HepG2 (cell line): ENCODE data around the gene FBN3. TPM values are rescaled to one million over a fixed set of nuclear protein-coding genes. Genes with fewer than 3 reads are reported as not detected.

ENCODE experiments used
- ASH2L ChIP-seq: fragments of 300-600, 200-600 bp; sonication (generic); IDR thresholded peaks from 2 replicates; pipeline ENCODE4 v1.7.0; 2017; ENCODE audit warnings: low read depth, mild to moderate bottlenecking, moderate library complexity, mixed read lengths, low read length; ENCODE audit not compliant: insufficient read length
- GABPB1 ChIP-seq: IDR thresholded peaks from 2 replicates; pipeline ENCODE4 v1.6.1; 2016; ENCODE audit warnings: mild to moderate bottlenecking, missing genetic modification reagents, moderate library complexity, missing compliant biosample characterization
- HDAC1 ChIP-seq: sonication (generic); formaldehyde crosslinking; IDR thresholded peaks from 2 replicates; pipeline ENCODE4 v1.5.1; 2020; ENCODE audit warnings: mild to moderate bottlenecking, missing genetic modification reagents
- HNRNPLL ChIP-seq: fragments of 200-400 bp; formaldehyde crosslinking; IDR thresholded peaks from 2 replicates; pipeline ENCODE4 v1.6.1; 2017; ENCODE audit warnings: mild to moderate bottlenecking, low read depth, low read length; ENCODE audit not compliant: poor library complexity, severe bottlenecking
- RARA ChIP-seq: IDR thresholded peaks from 2 replicates; pipeline ENCODE4 v1.6.1; 2016; ENCODE audit warnings: missing genetic modification reagents, missing compliant biosample characterization
- ZFP41 ChIP-seq: sonication (generic); formaldehyde crosslinking; IDR thresholded peaks from 2 replicates; pipeline ENCODE4 v1.4.0; 2020; ENCODE audit warnings: mild to moderate bottlenecking, missing genetic modification reagents, borderline replicate concordance
- ZMYM3 ChIP-seq: sonication (generic); formaldehyde crosslinking; IDR thresholded peaks from 2 replicates; pipeline ENCODE4 v1.5.1; 2020; ENCODE audit warnings: mild to moderate bottlenecking, missing genetic modification reagents
- ZNF180 ChIP-seq: sonication (generic); formaldehyde crosslinking; IDR thresholded peaks from 2 replicates; pipeline ENCODE4 v1.4.0; 2020; ENCODE audit warnings: low read depth, missing genetic modification reagents, borderline replicate concordance
- ZNF350 ChIP-seq: sonication (generic); formaldehyde crosslinking; IDR thresholded peaks from 2 replicates; pipeline ENCODE4 v1.4.0; 2020; ENCODE audit warnings: mild to moderate bottlenecking, low read depth, missing genetic modification reagents, borderline replicate concordance
- ZNF768 ChIP-seq: sonication (generic); formaldehyde crosslinking; IDR thresholded peaks from 2 replicates; pipeline ENCODE4 v1.4.0; 2020; ENCODE audit warnings: missing genetic modification reagents
- polyA plus RNA-seq, 8 experiments: library from polyadenylated mRNA; depleted of rRNA in 3 of 8; stranded (reverse) in 7 of 8; unstranded in 1 of 8; fragments of >200 nt; fragmentation: Illumina TruSeq in 4 of 8; extraction: Trizol in 4 of 8; gene quantifications; 2 replicates each; pipeline versions ENCODE4 v1.2.1 to v1.2.3, GENCODE V29; 2011 to 2016; ENCODE audit warnings: low read depth in 4 of 8, missing spikeins in 1 of 8, mixed read lengths in 1 of 8; ENCODE audit not compliant: insufficient read depth in 1 of 8
- total RNA-seq, 5 experiments: library from RNA; depleted of rRNA; stranded (reverse); fragments of >200 nt; fragmentation: Illumina TruSeq; extraction: Trizol; gene quantifications; 2 replicates each; pipeline ENCODE4 v1.2.3, GENCODE V29; 2016; ENCODE audit warnings: low read depth in 1 of 5
- TF ChIP-seq, protein P1 (sequence below): IDR thresholded peaks from 2 replicates; pipeline ENCODE4 v1.6.1; 2016; ENCODE audit warnings: missing biosample characterization, missing genetic modification reagents, low read depth
- TF ChIP-seq, protein P2 (sequence below): sonication (generic); formaldehyde crosslinking; IDR thresholded peaks from 2 replicates; pipeline ENCODE4 v1.4.0; 2020; ENCODE audit warnings: mild to moderate bottlenecking, low read depth, missing genetic modification reagents

FBN3 gene
- total and polyA plus RNA-seq, 2 of the 13 experiments (the other 11 are each of a cell fraction or from before 2014, with no cell fraction given) = 0.20 to 1.3 TPM

GRCh38 chr19:8148410-8149260 lies 757 bp downstream of the FBN3 start (continued):
- TF ChIP-seq, protein P1, sequence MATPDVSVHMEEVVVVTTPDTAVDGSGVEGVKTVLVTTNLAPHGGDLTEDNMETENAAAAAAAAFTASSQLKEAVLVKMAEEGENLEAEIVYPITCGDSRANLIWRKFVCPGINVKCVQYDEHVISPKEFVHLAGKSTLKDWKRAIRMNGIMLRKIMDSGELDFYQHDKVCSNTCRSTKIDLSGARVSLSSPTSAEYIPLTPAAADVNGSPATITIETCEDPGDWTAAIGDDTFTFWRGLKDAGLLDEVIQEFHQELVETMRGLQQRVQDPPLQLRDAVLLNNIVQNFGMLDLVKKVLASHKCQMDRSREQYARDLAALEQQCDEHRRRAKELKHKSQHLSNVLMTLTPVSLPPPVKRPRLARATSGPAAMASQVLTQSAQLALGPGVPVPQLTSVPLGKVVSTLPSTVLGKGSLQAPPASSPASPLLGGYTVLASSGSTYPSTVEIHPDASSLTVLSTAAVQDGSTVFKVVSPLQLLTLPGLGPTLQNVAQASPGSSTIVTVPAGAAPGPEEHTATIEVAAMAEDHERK (CRISPR knock-in tag) = no peak
- TF ChIP-seq ZNF768 (CRISPR knock-in tag) (peak; percentile 25; the same call in 1 of the 2 replicates), ASH2L (no peak), ZFP41 (no peak), ZNF350 (CRISPR knock-in tag) (no peak), HDAC1 (CRISPR knock-in tag) (0 out of 2 replicates have a peak, but pooled peaks have one; percentile 25), GABPB1 (CRISPR knock-in tag) (peak; percentile 1; the same call in 1 of the 2 replicates), ZNF180 (CRISPR knock-in tag) (no peak), RARA (CRISPR knock-in tag) (no peak), HNRNPLL (peak; percentile 12), ZMYM3 (peak; percentile 94; the same call in 1 of the 2 replicates)
- TF ChIP-seq, protein P2, sequence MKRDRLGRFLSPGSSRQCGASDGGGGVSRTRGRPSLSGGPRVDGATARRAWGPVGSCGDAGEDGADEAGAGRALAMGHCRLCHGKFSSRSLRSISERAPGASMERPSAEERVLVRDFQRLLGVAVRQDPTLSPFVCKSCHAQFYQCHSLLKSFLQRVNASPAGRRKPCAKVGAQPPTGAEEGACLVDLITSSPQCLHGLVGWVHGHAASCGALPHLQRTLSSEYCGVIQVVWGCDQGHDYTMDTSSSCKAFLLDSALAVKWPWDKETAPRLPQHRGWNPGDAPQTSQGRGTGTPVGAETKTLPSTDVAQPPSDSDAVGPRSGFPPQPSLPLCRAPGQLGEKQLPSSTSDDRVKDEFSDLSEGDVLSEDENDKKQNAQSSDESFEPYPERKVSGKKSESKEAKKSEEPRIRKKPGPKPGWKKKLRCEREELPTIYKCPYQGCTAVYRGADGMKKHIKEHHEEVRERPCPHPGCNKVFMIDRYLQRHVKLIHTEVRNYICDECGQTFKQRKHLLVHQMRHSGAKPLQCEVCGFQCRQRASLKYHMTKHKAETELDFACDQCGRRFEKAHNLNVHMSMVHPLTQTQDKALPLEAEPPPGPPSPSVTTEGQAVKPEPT (CRISPR knock-in tag) = no peak
